AG09319 (cell line): ENCODE data around the gene NOP14.

Experiments used
- DNase-seq: peaks from one replicate; pipeline ENCODE4 v3.0.0-alpha.2; 2010; ENCODE audit warnings: low read depth; ENCODE audit errors: extremely low read depth
- CTCF ChIP-seq: IDR thresholded peaks from 2 replicates; pipeline ENCODE4 v1.5.1; 2011; ENCODE audit warnings: low read depth, mild to moderate bottlenecking, inconsistent platforms, low read length, moderate library complexity

The NOP14 gene

DNA sequence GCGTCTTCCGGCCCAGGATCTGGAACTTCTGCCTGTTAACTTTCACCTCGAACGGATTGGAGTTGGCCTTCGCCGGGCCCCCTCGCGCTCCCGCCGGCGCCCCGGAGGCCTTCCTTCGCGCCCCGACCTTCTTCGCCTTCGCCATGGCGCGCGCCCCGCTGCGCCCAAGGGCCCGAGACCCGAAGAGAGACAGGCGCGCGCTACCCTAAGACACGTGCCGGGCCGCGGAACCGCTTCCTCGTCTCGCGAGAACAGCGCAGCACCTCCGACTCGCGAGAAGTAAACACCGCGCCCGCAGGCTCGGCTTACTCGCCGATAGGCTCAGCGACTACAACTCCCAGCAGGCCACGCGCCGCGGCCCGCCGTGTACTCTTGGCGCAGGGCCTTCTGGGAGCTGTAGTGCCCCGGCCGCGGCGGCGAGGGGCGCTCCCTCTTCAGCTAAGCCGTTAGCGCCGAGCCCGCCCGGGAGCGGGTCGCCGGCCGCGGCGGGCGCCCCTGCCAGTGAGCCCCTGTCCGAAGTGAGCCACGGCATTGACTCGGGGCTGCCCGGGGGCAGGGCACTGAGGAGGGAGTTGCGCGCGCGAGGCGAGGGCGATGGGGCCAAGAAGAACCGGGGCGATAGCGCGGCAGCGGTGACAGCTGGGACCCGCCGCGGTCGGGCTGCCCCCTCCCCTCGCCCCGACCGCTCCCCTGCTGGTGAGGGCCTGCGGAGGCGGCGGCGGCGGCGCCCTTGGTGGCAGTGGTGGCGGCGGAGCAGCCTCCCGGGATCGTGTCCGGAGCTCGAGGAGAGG, at the start of gene NOP14, which contains the start of gene GRK4:
Gene NOP14, minus strand, starts transcription at position 232 of the 791 bp plus-strand sequence. Its CDS starts 87 bp downstream, at position 145.
Gene GRK4, plus strand, starts transcription at position 397 of the 791 bp plus-strand sequence. CDS start 500 bp downstream, outside the sequence.
- peak; percentile 97 for DNase-seq
- peak; percentile 18 for TF ChIP-seq CTCF

DNA sequence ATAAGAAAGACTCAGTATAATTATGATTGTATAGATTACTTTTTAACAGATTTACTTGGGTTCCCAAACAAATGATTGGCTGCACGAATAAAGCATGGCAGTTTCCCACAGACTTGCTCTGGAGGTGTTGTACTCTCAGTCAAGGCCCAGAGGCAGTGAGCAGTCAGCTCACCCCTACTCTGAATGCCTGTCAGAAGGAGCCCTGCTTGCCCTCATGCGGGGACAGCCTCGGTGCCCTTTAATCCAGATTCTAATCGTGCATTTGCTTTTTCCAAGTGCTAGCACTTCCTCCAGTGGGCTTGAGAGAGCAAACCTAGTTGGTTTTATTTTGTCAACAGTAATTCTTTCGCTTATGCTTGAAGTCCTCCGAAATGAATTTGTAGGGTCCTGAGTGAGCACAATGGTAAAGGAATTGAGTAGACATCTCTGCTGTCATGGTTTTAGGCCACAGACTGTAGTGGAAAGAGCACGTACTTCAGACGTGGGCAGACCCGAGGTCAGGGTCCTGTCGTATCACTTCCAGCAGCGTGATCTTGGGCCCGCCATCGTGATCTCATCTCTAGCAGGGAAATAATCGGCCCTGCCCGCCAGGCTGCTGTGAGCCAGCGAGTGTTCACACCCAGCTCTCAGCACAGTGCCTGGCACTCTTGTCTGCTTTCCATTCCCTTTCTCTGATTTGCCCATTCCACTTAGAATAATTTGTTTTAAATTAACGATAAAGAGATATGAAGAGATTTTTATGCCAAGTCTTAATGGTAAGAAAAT, 48.4 kb upstream of the NOP14 start:
- no peak for TF ChIP-seq CTCF
- DNase-seq = no peak

DNA sequence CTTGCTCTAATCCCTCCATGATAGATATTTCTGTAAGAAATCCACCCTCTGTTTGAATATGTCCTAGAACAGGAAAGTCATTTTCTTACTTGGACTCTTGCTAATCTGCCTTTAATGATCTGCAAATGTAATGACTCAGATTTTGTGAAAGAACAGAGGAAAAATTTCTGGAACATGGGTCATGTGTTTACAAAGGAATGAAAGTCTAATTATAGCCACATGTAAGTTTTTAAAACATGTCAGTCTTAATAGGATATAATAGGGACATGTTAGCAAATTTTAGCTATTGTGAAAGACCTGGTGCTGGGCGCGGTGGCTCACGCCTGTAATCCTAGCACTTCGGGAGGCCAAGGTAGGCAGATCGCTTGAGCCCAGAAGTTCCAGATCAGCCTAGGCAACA, 47.8 kb upstream of the NOP14 start:
- TF ChIP-seq CTCF = no peak
- peak; percentile 74 for DNase-seq

DNA sequence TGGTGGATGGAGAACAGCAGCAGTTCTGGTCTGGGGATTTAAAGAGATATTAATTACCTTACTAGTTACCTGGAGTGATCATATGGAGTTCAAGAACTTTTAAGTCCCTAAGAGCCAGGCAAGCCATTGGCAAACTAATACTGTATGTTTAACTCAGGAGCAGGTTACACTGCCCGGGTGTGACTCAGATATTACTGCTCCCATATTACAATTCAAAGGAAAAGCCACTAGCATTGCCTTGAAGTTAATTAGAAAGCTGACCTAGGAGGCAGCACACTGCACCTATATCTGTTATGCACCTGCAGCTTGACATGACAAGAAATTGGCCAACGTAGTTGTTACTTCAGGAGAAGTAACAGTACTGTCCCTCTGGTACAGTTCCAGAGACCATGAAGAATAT, 47.4 kb upstream of the NOP14 start:
- no peak for TF ChIP-seq CTCF
- no peak for DNase-seq

- peak; percentile 44 for DNase-seq
- peak; percentile 54 for TF ChIP-seq CTCF
These were observed 46.2 kb upstream of the NOP14 start for GRCh38 chr4:3009422-3009821.

DNA sequence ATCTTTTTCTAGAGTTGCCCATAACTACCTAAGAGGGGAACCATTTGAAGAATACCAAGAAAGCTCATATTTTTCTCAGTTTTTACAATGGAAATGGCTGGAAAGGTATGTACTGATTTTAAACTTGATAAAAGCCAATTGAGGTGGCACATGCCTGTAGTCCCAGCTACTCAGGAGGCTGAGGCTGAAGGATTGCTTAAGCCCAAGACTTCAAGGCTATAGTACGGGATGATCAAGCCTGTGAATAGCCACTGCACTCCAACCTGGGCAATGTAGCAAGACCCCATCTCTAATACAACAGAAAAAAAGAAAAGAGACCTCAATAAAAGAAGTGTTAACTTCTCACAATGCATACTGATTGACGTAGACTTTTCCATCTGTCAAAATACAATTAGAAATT, 44.5 kb upstream of the NOP14 start:
- no peak for DNase-seq
- TF ChIP-seq CTCF = no peak

- DNase-seq = no peak
- no peak for TF ChIP-seq CTCF
These were observed 33.2 kb upstream of the NOP14 start for GRCh38 chr4:2996415-2996814.
